Fibroblast of lung (primary cell): ENCODE measurements around the gene SELENOI. TPM values are rescaled to one million over a fixed set of nuclear protein-coding genes. Genes with fewer than 3 reads are reported as not detected.
"Not testable (repeated sequence)": the region's sequence is repeated elsewhere in the genome, so short reads cannot be mapped to it uniquely, and the experiment has no call there.

Source experiments
- DNase-seq, 2 donors: peaks; one replicate each; pipeline versions ENCODE4 v3.0.0 to v3.0.0-alpha.2; 2010; ENCODE audit warnings: low read depth in 2 of 2
- H2AFZ ChIP-seq: 2 replicates; pipeline ENCODE4 v1.5.1; 2012; ENCODE audit warnings: low read length, control low read depth, inconsistent platforms
- H3K27ac ChIP-seq: 2 replicates; pipeline ENCODE4 v1.5.1; 2011; ENCODE audit warnings: low read length, control low read depth; ENCODE audit not compliant: insufficient read depth
- H3K27me3 ChIP-seq: 2 replicates; pipeline ENCODE4 v1.5.1; 2011; ENCODE audit warnings: mild to moderate bottlenecking, low read length; ENCODE audit not compliant: control insufficient read depth, insufficient read depth
- H3K36me3 ChIP-seq: 2 replicates; pipeline ENCODE4 v1.5.1; 2011; ENCODE audit warnings: low read length; ENCODE audit not compliant: control insufficient read depth, insufficient read depth
- H3K4me1 ChIP-seq: 2 replicates; pipeline ENCODE4 v1.5.1; 2011; ENCODE audit warnings: low read length; ENCODE audit not compliant: control insufficient read depth, insufficient read depth; ENCODE audit errors: extremely low read depth
- H3K4me2 ChIP-seq: 2 replicates; pipeline ENCODE4 v1.5.1; 2011; ENCODE audit warnings: low read length, control low read depth; ENCODE audit not compliant: insufficient read depth; ENCODE audit errors: extremely low read depth
- H3K4me3 ChIP-seq, 4 experiments: fragments of 200-600 bp in 1 of 4; sonication (generic) in 1 of 4; replicated peaks in 1 of 4; 2 replicates each; pipeline ENCODE4 v1.5.1; 2011 to 2016; ENCODE audit warnings: low read length in 4 of 4, low read depth in 3 of 4, mild to moderate bottlenecking in 3 of 4, control low read depth in 2 of 4, inconsistent platforms in 1 of 4, mixed read lengths in 1 of 4; ENCODE audit not compliant: insufficient read depth in 1 of 4; ENCODE audit errors: control extremely low read depth in 1 of 4
- H3K79me2 ChIP-seq: 2 replicates; pipeline ENCODE4 v1.5.1; 2012; ENCODE audit warnings: mild to moderate bottlenecking, low read length, inconsistent platforms; ENCODE audit not compliant: control insufficient read depth, insufficient read depth
- H3K9ac ChIP-seq: 2 replicates; pipeline ENCODE4 v1.5.1; 2011; ENCODE audit warnings: mild to moderate bottlenecking, low read length, control low read depth; ENCODE audit not compliant: insufficient read depth
- H3K9me3 ChIP-seq: 2 replicates; pipeline ENCODE4 v1.5.1; 2012; ENCODE audit warnings: low read depth, low read length; ENCODE audit not compliant: control insufficient read depth, insufficient read depth
- H4K20me1 ChIP-seq: 2 replicates; pipeline ENCODE4 v1.5.1; 2011; ENCODE audit warnings: low read length; ENCODE audit not compliant: control insufficient read depth, insufficient read depth; ENCODE audit errors: extremely low read depth
- CTCF ChIP-seq, 2 donors: IDR thresholded peaks in 1 of 2; conservative IDR thresholded peaks in 1 of 2; 1 replicate in 1 of 2; 2 replicates in 1 of 2; pipeline ENCODE4 v1.5.1; 2011 to 2012; ENCODE audit warnings: low read length in 2 of 2, control low read depth in 1 of 2, inconsistent platforms in 1 of 2, low read depth in 1 of 2, mild to moderate bottlenecking in 1 of 2
- EZH2 ChIP-seq: IDR thresholded peaks from 2 replicates; pipeline ENCODE4 v1.5.1; 2012; ENCODE audit warnings: low read length, control low read depth, mild to moderate bottlenecking; ENCODE audit errors: missing control alignments
- polyA plus RNA-seq, 2 donors: library from polyadenylated mRNA; depleted of rRNA in 1 of 2; stranded (reverse) in 1 of 2; unstranded in 1 of 2; fragments of >200 nt; gene quantifications; 2 replicates each; pipeline ENCODE4 v1.2.1, GENCODE V29; 2011 to 2012; ENCODE audit warnings: missing spikeins in 1 of 2
- total RNA-seq: library from RNA; depleted of rRNA; stranded (reverse); fragments of >200 nt; gene quantifications from 2 replicates; pipeline ENCODE4 v1.2.1, GENCODE V29; 2014

The SELENOI gene
- total and polyA plus RNA-seq, 2 donors (not counting 1 experiment from before 2014, with no cell fraction given), result 11.9 to 18.8 TPM

GRCh38 chr2:26317377-26318105 lies 28.4 kb upstream of the SELENOI start:
- no peak for TF ChIP-seq CTCF (conservative IDR thresholded peaks at IDR 0.05 in 1 of 2, IDR thresholded peaks at IDR 0.05 in 1 of 2; ENCODE audit: low read depth in 1 of 2, low read length in 2 of 2)
- no peak for TF ChIP-seq EZH2
- no peak for DNase-seq
- H4K20me1 ChIP-seq, result no peaks in the 10 kb centered on the region

GRCh38 chr2:26318950-26319349 lies 27.0 kb upstream of the SELENOI start:
- peaks cover 14% of the 10 kb centered on the region for H3K27me3 ChIP-seq
- no peak for TF ChIP-seq EZH2
- no peak for TF ChIP-seq CTCF (conservative IDR thresholded peaks at IDR 0.05 in 1 of 2, IDR thresholded peaks at IDR 0.05 in 1 of 2; ENCODE audit: low read depth in 1 of 2, low read length in 2 of 2)

More at GRCh38 chr2:26317377-26318105, 28.4 kb upstream of the SELENOI start:
- Histone ChIP-seq H3K9ac (no peak overlapping the region), H3K36me3 (no peaks in the 10 kb centered on the region), H2AFZ (no peak overlapping the region), H3K4me2 (no peak overlapping the region), H3K4me1 (no peaks in the 10 kb centered on the region), H3K27ac (no peak overlapping the region), H3K4me3 (no peak overlapping the region), H3K79me2 (no peaks in the 10 kb centered on the region), H3K27me3 (peaks cover 14% of the 10 kb centered on the region), H3K9me3 (no peaks in the 10 kb centered on the region)

GRCh38 chr2:26324479-26324878 lies 21.5 kb upstream of the SELENOI start:
- H3K27me3 ChIP-seq, H3K4me1 ChIP-seq, H3K9me3 ChIP-seq, DNase-seq, H3K9ac ChIP-seq, H2AFZ ChIP-seq, H3K36me3 ChIP-seq, H3K79me2 ChIP-seq, H3K4me2 ChIP-seq, H3K27ac ChIP-seq, H3K4me3 ChIP-seq, H4K20me1 ChIP-seq: not testable (repeated sequence)

More at GRCh38 chr2:26318950-26319349, 27.0 kb upstream of the SELENOI start:
- Histone ChIP-seq H3K9ac (no peak overlapping the region), H3K4me1 (no peaks in the 10 kb centered on the region), H3K4me2 (no peak overlapping the region), H3K4me3 (no peak overlapping the region), H3K9me3 (no peaks in the 10 kb centered on the region), H3K27ac (no peak overlapping the region), H4K20me1 (no peaks in the 10 kb centered on the region), H3K36me3 (no peaks in the 10 kb centered on the region), H3K79me2 (no peaks in the 10 kb centered on the region), H2AFZ (no peak overlapping the region)
- DNase-seq, result no peak
